ENCODE measurements around the gene MTMR12.

DNA sequence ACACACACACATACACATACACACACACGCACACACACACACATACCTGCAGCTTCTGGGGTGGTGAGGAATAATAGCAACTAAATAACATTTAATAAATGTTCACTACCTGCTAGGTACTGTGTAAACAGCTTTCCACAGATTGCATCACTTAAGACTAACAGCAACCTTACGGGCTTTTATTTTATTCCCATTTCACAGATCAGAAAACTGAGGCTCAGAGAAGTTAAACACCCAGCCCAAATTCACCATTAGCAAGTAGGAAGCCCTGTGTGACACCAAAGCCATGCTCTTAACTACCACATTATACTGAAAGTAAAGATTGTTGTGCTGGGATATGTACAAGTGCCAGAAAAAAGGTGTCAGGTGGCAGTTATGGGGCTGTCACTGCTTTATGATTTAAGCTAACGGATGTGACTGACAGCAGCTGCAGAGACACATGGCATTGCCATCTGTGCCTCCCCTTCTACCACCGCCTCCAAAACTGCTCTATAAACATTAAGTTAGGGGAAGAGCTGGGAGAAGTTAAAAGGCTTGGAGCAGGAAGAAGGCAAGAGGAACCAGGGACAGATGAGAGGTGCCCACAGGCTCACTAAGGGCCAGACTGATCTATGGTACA lies 13.6 kb downstream of the MTMR12 start:
- TF ChIP-seq CTCF (conservative IDR thresholded peaks at IDR 0.05 in 1 of 2, IDR thresholded peaks at IDR 0.05 in 1 of 2; ENCODE audit: low read depth in 1 of 2, low read length in 2 of 2) (no peak), EZH2 (IDR thresholded peaks at IDR 0.05; ENCODE audit: low read length, missing control alignments) (no peak)

Data from fibroblast of lung (primary cell).